ENCODE measurements around the gene DLEC1.

Gene DLEC1

GRCh38 chr3:38099518-38099917, 60.5 kb downstream of the DLEC1 start:
- Histone ChIP-seq H3K9me3 (no peaks in the 10 kb centered on the region), H3K27me3 (no peaks in the 10 kb centered on the region), H3K4me1 (no peaks in the 10 kb centered on the region), H3K4me3 (ENCODE audit: low read depth, low read length) (no peak overlapping the region), H3K36me3 (no peaks in the 10 kb centered on the region)
- no peak for DNase-seq
- TF ChIP-seq CTCF (IDR thresholded peaks at IDR 0.05; ENCODE audit: low read depth, low read length): no peak

- DNase-seq: no peak
- H3K27me3 ChIP-seq: no peaks in the 10 kb centered on the region
- TF ChIP-seq CTCF (IDR thresholded peaks at IDR 0.05; ENCODE audit: low read depth, low read length): no peak
- no peaks in the 10 kb centered on the region for H3K4me1 ChIP-seq
- H3K9me3 ChIP-seq: no peaks in the 10 kb centered on the region
- H3K4me3 ChIP-seq (ENCODE audit: low read depth, low read length): no peak overlapping the region
- no peaks in the 10 kb centered on the region for H3K36me3 ChIP-seq
Measured at GRCh38 chr3:38100498-38100897, 61.5 kb downstream of the DLEC1 start.

- H3K27me3 ChIP-seq: no peaks in the 10 kb centered on the region
- H3K4me1 ChIP-seq: no peaks in the 10 kb centered on the region
- TF ChIP-seq CTCF (IDR thresholded peaks at IDR 0.05; ENCODE audit: low read depth, low read length): no peak
- no peaks in the 10 kb centered on the region for H3K9me3 ChIP-seq
- H3K4me3 ChIP-seq (ENCODE audit: low read depth, low read length): no peak overlapping the region
- no peaks in the 10 kb centered on the region for H3K36me3 ChIP-seq
- DNase-seq: no peak
Measured at GRCh38 chr3:38101811-38102443, 62.9 kb downstream of the DLEC1 start.

GRCh38 chr3:38102444-38102814, 63.4 kb downstream of the DLEC1 start:
- Histone ChIP-seq H3K9me3 (no peaks in the 10 kb centered on the region), H3K4me3 (ENCODE audit: low read depth, low read length) (no peak overlapping the region), H3K4me1 (no peaks in the 10 kb centered on the region), H3K27me3 (no peaks in the 10 kb centered on the region), H3K36me3 (no peaks in the 10 kb centered on the region)
- no peak for TF ChIP-seq CTCF (IDR thresholded peaks at IDR 0.05; ENCODE audit: low read depth, low read length)
- no peak for DNase-seq

- H3K9me3 ChIP-seq: no peaks in the 10 kb centered on the region
- H3K36me3 ChIP-seq: no peaks in the 10 kb centered on the region
- H3K4me1 ChIP-seq: no peaks in the 10 kb centered on the region
- H3K4me3 ChIP-seq (ENCODE audit: low read depth, low read length): no peak overlapping the region
- H3K27me3 ChIP-seq: no peaks in the 10 kb centered on the region
- no peak for DNase-seq
- TF ChIP-seq CTCF (IDR thresholded peaks at IDR 0.05; ENCODE audit: low read depth, low read length): no peak
Measured at GRCh38 chr3:38105525-38105924, 66.5 kb downstream of the DLEC1 start.

- DNase-seq: no peak
- H3K4me3 ChIP-seq (ENCODE audit: low read depth, low read length): no peak overlapping the region
- no peaks in the 10 kb centered on the region for H3K27me3 ChIP-seq
- H3K4me1 ChIP-seq: no peaks in the 10 kb centered on the region
- no peaks in the 10 kb centered on the region for H3K36me3 ChIP-seq
- H3K9me3 ChIP-seq: no peaks in the 10 kb centered on the region
- no peak for TF ChIP-seq CTCF (IDR thresholded peaks at IDR 0.05; ENCODE audit: low read depth, low read length)
Measured at GRCh38 chr3:38107911-38108648, 69.1 kb downstream of the DLEC1 start.
